Fibroblast of mammary gland (primary cell): ENCODE data around the gene MGARP.
A peak's percentile ranks its signal among the peaks of the same experiment; 100 is the strongest.

ENCODE experiments used
- DNase-seq: peaks from one replicate; pipeline ENCODE4 v3.0.0-alpha.2; 2010; ENCODE audit warnings: low read depth
- H3K4me3 ChIP-seq: 2 replicates; pipeline ENCODE4 v1.5.1; 2011; ENCODE audit warnings: low read depth, mild to moderate bottlenecking, low read length, moderate library complexity; ENCODE audit not compliant: control insufficient read depth
- CTCF ChIP-seq: conservative IDR thresholded peaks from 2 replicates; pipeline ENCODE4 v1.5.1; 2011; ENCODE audit warnings: low read depth, low read length, inconsistent platforms; ENCODE audit not compliant: control insufficient read depth, insufficient read depth

MGARP gene

GRCh38 chr4:139275281-139275735 lies 4.7 kb downstream of the MGARP start:
- TF ChIP-seq CTCF: no peak
- H3K4me3 ChIP-seq: no peak overlapping the region
- DNase-seq: no peak

- TF ChIP-seq CTCF: no peak
- no peak for DNase-seq
- no peak overlapping the region for H3K4me3 ChIP-seq
These were observed 5.2 kb downstream of the MGARP start for GRCh38 chr4:139274790-139275189.

- no peak for TF ChIP-seq CTCF
- no peak for DNase-seq
- H3K4me3 ChIP-seq: no peak overlapping the region
These were observed 6.2 kb downstream of the MGARP start for GRCh38 chr4:139273835-139274234.

- H3K4me3 ChIP-seq: no peak overlapping the region
- TF ChIP-seq CTCF: no peak
- DNase-seq: no peak
These were observed 12.7 kb downstream of the MGARP start for GRCh38 chr4:139267301-139267700.

- DNase-seq: peak; percentile 85
- H3K4me3 ChIP-seq: peak overlapping the region; percentile 52
These were observed 13.3 kb downstream of the MGARP start for GRCh38 chr4:139266583-139267257.

GRCh38 chr4:139266208-139266582 lies 13.8 kb downstream of the MGARP start:
- DNase-seq: no peak
- TF ChIP-seq CTCF: no peak
- H3K4me3 ChIP-seq: peak overlapping the region; percentile 52

More at GRCh38 chr4:139266583-139267257, 13.3 kb downstream of the MGARP start:
- no peak for TF ChIP-seq CTCF
